GM18873 (cell line): ENCODE data around the gene LRRC4B.

Source experiments
- ATAC-seq: cut with Tn5 transposase; IDR thresholded peaks from one replicate; pipeline ENCODE4 v1.9.1; 2021; ENCODE audit warnings: mild to moderate bottlenecking, moderate library complexity, moderate number of reproducible peaks; ENCODE audit not compliant: unreplicated experiment, low FRiP score

Gene LRRC4B

DNA sequence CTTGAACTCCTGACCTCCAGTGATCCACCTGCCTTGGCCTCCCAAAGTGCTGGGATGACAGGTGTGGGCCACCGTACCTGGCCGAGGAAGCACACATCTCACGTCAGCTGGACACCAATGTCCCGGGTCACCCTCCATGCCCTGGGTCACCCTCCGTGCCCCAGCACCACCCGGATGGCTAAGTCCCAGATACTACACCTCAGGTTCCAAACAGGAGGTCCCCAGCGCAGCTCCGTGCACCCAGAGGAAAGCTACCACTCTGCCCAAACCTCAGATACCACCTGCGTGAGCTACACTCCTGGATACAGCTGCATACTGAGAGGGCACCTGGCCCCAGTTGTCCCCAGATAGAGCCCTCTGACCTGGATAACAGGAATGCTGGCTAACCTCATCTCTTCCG is 14.0 kb downstream of the LRRC4B start:
- no peak for ATAC-seq

DNA sequence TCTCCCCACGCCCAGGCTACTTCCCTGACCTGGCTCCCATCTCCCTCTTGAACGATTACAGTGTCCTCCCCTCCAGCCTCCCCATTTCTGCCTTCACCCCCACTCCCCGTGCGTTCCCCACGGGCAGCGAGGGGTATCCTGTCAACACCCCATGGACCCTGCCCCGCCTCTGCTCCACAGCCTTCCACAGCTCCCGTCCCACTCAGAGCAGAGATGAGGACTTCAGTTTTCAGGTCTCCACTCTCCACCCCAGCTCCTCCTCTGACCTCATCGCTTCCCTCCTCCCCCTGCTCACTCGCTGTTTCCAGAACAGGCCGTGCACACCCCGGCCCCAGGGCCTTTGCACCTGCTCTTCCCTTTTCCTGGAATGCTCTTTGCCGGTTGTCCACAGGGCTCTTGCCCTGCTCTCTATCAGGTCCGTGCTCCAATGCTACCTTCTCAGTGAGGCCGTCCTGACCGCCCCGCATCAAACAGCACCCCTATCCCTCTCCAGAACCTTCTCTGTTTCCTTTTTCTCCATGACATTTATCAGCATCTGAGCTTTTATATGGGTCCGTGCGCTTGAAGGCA is 15.0 kb downstream of the LRRC4B start:
- ATAC-seq = no peak

GRCh38 chr19:50552540-50552939 is 15.7 kb downstream of the LRRC4B start:
- ATAC-seq = no peak

DNA sequence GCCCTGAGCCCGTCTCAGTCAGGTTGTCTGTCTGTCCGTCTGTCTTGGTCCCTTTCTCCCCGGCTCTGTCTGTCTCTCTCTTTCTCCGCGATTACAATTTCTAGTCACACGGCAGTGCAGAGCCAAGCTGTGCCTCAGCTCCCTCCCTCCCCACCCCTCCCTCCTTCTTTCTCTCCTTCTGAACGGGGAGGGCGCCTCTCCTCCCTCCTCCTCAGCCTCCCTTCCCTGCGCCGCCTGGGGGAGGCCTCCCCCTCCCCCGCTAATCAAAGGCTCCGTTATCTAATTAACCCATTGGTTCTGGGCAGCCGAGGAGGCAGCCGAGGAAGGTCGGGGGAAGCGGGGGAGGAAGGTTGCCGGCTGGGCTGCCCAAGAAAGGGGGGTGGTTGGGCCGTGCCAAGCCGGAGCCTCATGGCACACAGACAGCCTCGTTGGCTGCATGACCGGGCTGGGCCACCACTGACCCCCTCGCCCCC is 16.5 kb downstream of the LRRC4B start:
- no peak for ATAC-seq

GRCh38 chr19:50551034-50551714 is 17.1 kb downstream of the LRRC4B start:
- ATAC-seq = no peak

GRCh38 chr19:50550594-50550966 is 17.7 kb downstream of the LRRC4B start:
- no peak for ATAC-seq

- ATAC-seq = no peak
These were observed 18.2 kb downstream of the LRRC4B start for GRCh38 chr19:50549927-50550593.

- no peak for ATAC-seq
These were observed 18.9 kb downstream of the LRRC4B start for GRCh38 chr19:50549059-50549926.

DNA sequence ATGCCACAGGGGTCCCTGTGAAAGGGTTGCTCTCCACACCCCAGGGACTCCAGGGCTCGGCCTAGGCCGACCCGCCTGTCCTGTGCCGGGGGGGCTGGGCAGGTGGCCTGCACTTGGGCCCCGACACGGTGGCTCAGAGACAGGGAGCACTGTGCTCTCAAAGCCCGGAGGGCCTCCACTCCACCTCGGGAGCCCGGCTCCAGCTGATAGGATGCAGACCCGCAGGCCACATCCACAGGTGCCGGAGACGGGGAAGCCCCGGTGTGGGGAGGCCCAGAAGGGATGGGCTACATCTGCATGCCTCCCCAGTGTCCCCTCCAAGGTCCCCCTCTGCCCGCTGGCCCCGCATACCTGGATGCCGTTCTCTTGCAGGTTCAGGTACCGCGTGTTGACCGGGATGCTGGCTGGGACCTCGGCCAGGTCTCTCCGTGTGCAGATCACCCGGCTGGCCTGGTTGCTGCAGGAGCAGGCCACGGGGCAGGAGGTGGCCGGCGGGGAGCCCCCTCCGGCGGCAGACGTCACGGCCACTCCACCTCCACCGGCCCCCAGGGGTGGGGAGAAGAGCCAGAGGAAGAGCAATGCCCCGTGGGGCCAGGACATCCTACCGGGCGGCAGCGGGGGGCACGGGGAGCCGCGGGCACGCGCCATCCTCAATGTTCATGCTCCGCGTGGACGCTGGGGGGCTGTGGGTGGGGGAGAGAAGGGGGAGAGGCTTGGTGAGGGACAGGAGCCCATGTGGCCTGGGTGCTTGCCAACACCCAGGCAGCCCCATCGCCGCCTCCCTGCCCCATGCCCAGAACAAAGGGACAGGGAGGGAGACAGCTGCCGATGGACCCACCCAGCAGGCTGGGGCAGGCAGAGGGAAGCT is 19.8 kb downstream of the LRRC4B start:
- ATAC-seq = no peak

DNA sequence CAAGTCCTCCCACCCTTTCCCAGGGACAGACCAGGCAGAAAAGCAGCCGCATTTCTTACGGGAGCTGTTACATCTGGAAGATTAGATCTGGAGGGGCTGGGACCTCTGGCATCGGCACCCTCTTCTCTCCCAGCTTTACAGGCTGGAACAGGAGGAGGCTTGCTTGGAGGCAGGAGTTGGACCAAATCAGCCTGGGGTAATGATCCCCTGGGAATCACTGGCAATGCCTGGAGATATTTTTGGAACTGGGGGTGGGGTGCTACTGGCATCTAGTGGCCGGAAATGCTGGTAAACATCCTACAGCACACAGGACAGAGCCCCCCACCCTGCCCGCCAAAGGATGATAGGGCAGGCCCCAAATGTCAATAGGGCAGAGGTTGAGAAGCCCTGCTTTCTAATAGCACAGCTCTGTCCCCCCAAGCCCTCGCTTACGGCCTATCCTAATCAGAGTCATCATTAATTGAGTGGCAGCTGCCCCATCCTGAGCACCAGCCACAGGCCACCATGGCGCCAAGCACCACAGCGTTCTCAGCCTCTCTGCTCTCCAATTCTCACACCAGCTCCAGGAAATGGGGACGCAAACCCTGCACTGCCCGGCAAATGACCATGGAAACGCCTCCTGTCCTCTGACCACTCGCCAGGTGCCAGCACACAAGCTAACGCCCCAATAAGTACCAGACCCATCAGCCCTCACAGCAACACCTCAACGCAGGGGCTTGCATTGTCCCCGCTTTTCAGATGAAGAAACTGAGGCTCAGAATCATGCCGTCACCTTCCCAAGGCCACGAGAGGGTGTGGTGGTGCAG is 20.6 kb downstream of the LRRC4B start:
- no peak for ATAC-seq

DNA sequence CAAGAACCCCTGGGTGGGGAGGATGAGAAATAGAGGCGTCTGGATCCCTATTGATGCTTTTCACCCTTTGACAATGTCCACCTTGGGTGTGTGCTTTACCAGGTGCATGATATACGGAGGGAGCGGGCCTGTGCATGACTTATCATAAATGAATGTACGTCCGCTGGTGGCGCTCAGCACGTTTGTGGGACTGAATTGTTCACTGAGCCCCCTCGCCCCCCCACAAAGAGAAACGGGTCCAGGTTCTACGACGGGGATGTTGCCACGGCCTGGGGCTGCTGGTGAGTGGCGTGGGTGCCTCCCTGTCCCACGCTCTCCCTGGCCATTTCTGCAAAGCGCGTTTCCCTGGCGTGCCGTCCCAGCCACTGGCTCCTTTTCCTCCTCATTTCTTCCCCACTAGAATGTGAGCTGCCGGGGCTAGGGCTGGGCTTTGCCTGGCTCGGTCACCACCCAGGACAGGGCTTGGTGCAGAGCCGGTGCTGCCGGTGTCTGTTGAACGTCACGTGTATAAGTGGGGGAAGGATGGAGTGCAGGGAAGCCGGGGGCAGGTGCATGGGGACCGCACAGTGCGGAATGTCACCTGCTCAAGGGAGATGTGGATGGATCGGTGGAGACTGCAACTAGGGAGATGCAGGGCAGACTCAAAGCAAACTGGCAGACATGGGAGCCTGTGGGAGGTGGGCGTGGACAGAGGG is 21.6 kb downstream of the LRRC4B start:
- no peak for ATAC-seq

DNA sequence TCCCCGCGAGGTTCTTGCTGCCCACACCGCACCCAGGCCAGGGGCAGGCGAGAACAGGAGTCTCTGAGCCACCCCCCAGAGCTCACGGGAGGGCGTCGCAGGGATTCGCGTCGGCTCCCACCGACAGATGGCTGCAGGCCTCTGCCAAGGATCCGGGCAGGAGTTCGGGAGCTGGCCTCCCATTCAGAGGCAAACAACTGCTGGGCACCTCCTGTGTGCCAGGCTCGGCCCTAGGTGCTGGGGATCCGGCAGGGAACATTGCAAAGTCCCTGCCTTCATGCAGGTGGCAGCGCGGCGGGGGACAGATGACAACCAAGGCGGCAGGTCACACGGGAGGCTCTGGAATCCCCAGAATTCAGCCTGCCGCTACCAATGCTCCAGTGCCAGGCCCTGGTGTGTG is 25.3 kb downstream of the LRRC4B start:
- no peak for ATAC-seq

- no peak for ATAC-seq
These were observed 30.4 kb downstream of the LRRC4B start for GRCh38 chr19:50537769-50538230.

GRCh38 chr19:50537306-50537685 is 30.9 kb downstream of the LRRC4B start:
- ATAC-seq = no peak

DNA sequence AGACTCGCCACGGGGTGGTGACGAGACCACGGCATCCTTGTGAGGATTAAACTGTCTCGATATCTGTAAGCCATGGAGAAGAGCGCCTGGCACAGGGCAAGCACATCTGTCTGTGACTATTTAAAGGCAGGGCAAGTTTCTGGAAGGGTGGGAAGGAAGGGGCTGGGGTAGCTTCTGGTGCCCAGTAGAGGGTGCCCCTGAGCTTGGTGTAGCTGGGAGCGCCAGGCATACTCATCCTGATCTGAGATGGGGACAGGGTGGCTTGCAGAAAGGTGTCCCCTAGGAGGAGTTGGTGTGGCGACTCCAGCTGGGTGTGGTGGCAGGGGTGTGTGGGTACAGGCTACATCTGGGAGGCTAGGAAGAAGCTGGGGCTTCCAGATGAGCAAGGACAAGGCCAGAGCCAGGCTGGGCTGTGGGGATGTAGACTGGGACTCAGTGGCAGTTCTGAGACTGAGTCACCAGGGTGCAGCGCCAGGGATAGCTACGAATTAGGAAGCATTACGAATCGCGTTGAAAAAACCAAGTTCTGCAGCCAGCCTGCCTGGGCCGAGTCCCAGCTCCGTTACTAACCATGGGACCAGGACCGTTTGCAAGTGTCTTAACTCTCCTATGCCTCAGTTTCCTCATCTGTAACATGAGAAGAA is 31.5 kb downstream of the LRRC4B start:
- ATAC-seq = no peak

DNA sequence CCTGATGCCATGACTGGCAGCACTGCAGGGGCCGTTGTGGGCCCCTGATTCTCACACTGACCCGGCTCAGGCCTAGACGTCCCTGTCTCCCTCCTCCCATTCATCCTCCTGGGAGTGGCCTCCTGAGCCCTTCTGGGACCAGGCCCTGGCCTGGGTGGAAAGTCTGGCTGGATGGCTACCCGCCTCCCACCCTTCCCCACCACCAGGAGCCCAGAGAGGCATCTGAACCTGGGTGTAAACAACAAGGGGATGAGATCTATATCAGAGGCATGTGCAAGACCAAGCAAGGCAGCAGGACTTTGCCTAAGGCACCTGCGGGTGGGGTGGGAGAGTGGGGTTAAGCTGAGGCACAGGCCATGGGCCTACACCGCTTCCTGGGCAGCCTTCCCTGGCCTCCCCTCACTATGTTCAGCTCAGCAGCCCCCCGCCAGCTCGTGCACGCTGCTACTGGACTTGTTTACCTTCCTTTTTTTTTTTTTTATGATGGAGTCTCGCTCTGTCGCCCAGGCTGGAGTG is 32.5 kb downstream of the LRRC4B start:
- no peak for ATAC-seq

- ATAC-seq = no peak
These were observed 33.8 kb downstream of the LRRC4B start for GRCh38 chr19:50534478-50534877.

DNA sequence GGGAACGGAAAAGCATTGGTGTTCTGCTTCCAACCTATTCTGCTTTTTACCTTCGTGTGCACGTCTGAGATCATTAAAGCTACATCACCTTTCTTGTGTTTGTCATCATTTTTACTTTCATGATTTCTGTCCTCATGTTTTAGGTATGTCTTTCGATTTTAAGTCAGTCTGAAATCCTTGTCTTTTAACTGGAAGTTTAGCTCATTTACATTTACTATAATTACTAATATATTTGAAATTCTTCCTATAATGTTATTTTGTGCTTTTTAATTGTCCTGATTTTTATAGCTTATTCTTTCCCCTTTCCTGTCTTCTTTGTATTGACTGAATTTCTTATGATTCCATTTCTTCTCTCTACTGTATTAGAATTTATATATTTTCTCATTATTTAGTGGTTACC is 35.3 kb downstream of the LRRC4B start:
- ATAC-seq = no peak
